Measurements from ENCODE around the gene CHPF2. TPM values are rescaled to one million over a fixed set of nuclear protein-coding genes. Genes with fewer than 3 reads are reported as not detected.

CHPF2 gene
- total RNA-seq, 1 donor from 2014 or later, result 84.7 TPM

- H2AFZ ChIP-seq (ENCODE audit: low read depth, low read length), result no peak overlapping the region
- H3K79me2 ChIP-seq (ENCODE audit: insufficient read depth, low read length), result no peaks in the 10 kb centered on the region
- TF ChIP-seq CTCF (IDR thresholded peaks at IDR 0.05; ENCODE audit: insufficient read depth, low read depth, low read length) (no peak), EZH2 (IDR thresholded peaks at IDR 0.05; ENCODE audit: insufficient read depth, low read length) (no peak)
- no peaks in the 10 kb centered on the region for H3K4me1 ChIP-seq (ENCODE audit: insufficient read depth, low read length)
- no peaks in the 10 kb centered on the region for H3K27me3 ChIP-seq (ENCODE audit: insufficient read depth, low read length)
- H3K9me3 ChIP-seq (ENCODE audit: insufficient read depth, low read depth, low read length), result no peaks in the 10 kb centered on the region
- no peaks in the 10 kb centered on the region for H3K9me3 Mint-ChIP-seq (ENCODE audit: unreplicated experiment)
- no peaks in the 10 kb centered on the region for H3K4me1 Mint-ChIP-seq (ENCODE audit: low read depth, unreplicated experiment)
- H3K27ac Mint-ChIP-seq (ENCODE audit: unreplicated experiment), result no peak overlapping the region
- no peak overlapping the region for H3K4me3 Mint-ChIP-seq (ENCODE audit: unreplicated experiment)
- H3K9ac ChIP-seq (ENCODE audit: low read length), result no peak overlapping the region
- H3K36me3 Mint-ChIP-seq (ENCODE audit: low read depth, unreplicated experiment), result peaks cover 18% of the 10 kb centered on the region
- peaks cover 32% of the 10 kb centered on the region for H3K36me3 ChIP-seq (ENCODE audit: insufficient read depth, low read length)
- DNase-seq (ENCODE audit: low read depth), result no peak
- peaks cover 15% of the 10 kb centered on the region for H3K27me3 Mint-ChIP-seq (ENCODE audit: low read depth, unreplicated experiment)
- no peak overlapping the region for H3K4me3 ChIP-seq (ENCODE audit: insufficient read depth, low read depth, low read length)
- no peak for FAIRE-seq
- H4K20me1 ChIP-seq (ENCODE audit: insufficient read depth, low read length), result peaks cover 13% of the 10 kb centered on the region
- no peak overlapping the region for H3K4me2 ChIP-seq (ENCODE audit: low read length)
- H3K27ac ChIP-seq (ENCODE audit: low read depth, low read length), result no peak overlapping the region
Observed at GRCh38 chr7:151211155-151211772, 21.0 kb upstream of the CHPF2 start.

GRCh38 chr7:151212626-151213025 lies 19.7 kb upstream of the CHPF2 start:
- peaks cover 13% of the 10 kb centered on the region for H4K20me1 ChIP-seq (ENCODE audit: insufficient read depth, low read length)
- H2AFZ ChIP-seq (ENCODE audit: low read depth, low read length), result no peak overlapping the region
- H3K4me3 ChIP-seq (ENCODE audit: insufficient read depth, low read depth, low read length), result no peak overlapping the region
- no peaks in the 10 kb centered on the region for H3K9me3 Mint-ChIP-seq (ENCODE audit: unreplicated experiment)
- H3K4me1 Mint-ChIP-seq (ENCODE audit: low read depth, unreplicated experiment), result no peaks in the 10 kb centered on the region
- no peak for FAIRE-seq
- TF ChIP-seq CTCF (IDR thresholded peaks at IDR 0.05; ENCODE audit: insufficient read depth, low read depth, low read length) (no peak), EZH2 (IDR thresholded peaks at IDR 0.05; ENCODE audit: insufficient read depth, low read length) (no peak)
- no peak overlapping the region for H3K4me2 ChIP-seq (ENCODE audit: low read length)
- peaks cover 19% of the 10 kb centered on the region for H3K36me3 Mint-ChIP-seq (ENCODE audit: low read depth, unreplicated experiment)
- no peaks in the 10 kb centered on the region for H3K79me2 ChIP-seq (ENCODE audit: insufficient read depth, low read length)
- no peak overlapping the region for H3K27ac ChIP-seq (ENCODE audit: low read depth, low read length)
- peaks cover 3% of the 10 kb centered on the region for H3K27me3 Mint-ChIP-seq (ENCODE audit: low read depth, unreplicated experiment)
- no peak for DNase-seq (ENCODE audit: low read depth)
- no peak overlapping the region for H3K4me3 Mint-ChIP-seq (ENCODE audit: unreplicated experiment)
- no peaks in the 10 kb centered on the region for H3K27me3 ChIP-seq (ENCODE audit: insufficient read depth, low read length)
- no peak overlapping the region for H3K9ac ChIP-seq (ENCODE audit: low read length)
- peaks cover 38% of the 10 kb centered on the region for H3K36me3 ChIP-seq (ENCODE audit: insufficient read depth, low read length)
- H3K27ac Mint-ChIP-seq (ENCODE audit: unreplicated experiment), result no peak overlapping the region
- H3K9me3 ChIP-seq (ENCODE audit: insufficient read depth, low read depth, low read length), result no peaks in the 10 kb centered on the region
- no peaks in the 10 kb centered on the region for H3K4me1 ChIP-seq (ENCODE audit: insufficient read depth, low read length)

GRCh38 chr7:151213826-151214225 lies 18.5 kb upstream of the CHPF2 start:
- H4K20me1 ChIP-seq (ENCODE audit: insufficient read depth, low read length), result peaks cover 13% of the 10 kb centered on the region
- no peaks in the 10 kb centered on the region for H3K4me1 ChIP-seq (ENCODE audit: insufficient read depth, low read length)
- H3K4me3 Mint-ChIP-seq (ENCODE audit: unreplicated experiment), result no peak overlapping the region
- H3K4me2 ChIP-seq (ENCODE audit: low read length), result no peak overlapping the region
- no peak overlapping the region for H3K9ac ChIP-seq (ENCODE audit: low read length)
- H3K27ac Mint-ChIP-seq (ENCODE audit: unreplicated experiment), result no peak overlapping the region
- no peak overlapping the region for H3K27ac ChIP-seq (ENCODE audit: low read depth, low read length)
- H2AFZ ChIP-seq (ENCODE audit: low read depth, low read length), result no peak overlapping the region
- no peaks in the 10 kb centered on the region for H3K27me3 Mint-ChIP-seq (ENCODE audit: low read depth, unreplicated experiment)
- FAIRE-seq, result no peak
- TF ChIP-seq EZH2 (IDR thresholded peaks at IDR 0.05; ENCODE audit: insufficient read depth, low read length), result no peak
- TF ChIP-seq CTCF (IDR thresholded peaks at IDR 0.05; ENCODE audit: insufficient read depth, low read depth, low read length), result no peak
- no peak overlapping the region for H3K4me3 ChIP-seq (ENCODE audit: insufficient read depth, low read depth, low read length)
- H3K79me2 ChIP-seq (ENCODE audit: insufficient read depth, low read length), result no peaks in the 10 kb centered on the region
- peaks cover 45% of the 10 kb centered on the region for H3K36me3 ChIP-seq (ENCODE audit: insufficient read depth, low read length)
- H3K9me3 Mint-ChIP-seq (ENCODE audit: unreplicated experiment), result peaks cover 2% of the 10 kb centered on the region
- H3K9me3 ChIP-seq (ENCODE audit: insufficient read depth, low read depth, low read length), result no peaks in the 10 kb centered on the region
- no peaks in the 10 kb centered on the region for H3K27me3 ChIP-seq (ENCODE audit: insufficient read depth, low read length)
- H3K4me1 Mint-ChIP-seq (ENCODE audit: low read depth, unreplicated experiment), result no peaks in the 10 kb centered on the region
- DNase-seq (ENCODE audit: low read depth), result no peak
- H3K36me3 Mint-ChIP-seq (ENCODE audit: low read depth, unreplicated experiment), result peaks cover 30% of the 10 kb centered on the region
